ENCODE measurements around the gene GOLGA7B.

The GOLGA7B gene

GRCh38 chr10:97801422-97801821 lies 48.2 kb upstream of the GOLGA7B start:
- TF ChIP-seq TOX (CRISPR knock-in tag; IDR thresholded peaks at IDR 0.05; ENCODE audit: borderline replicate concordance) (no peak), ZNF8 (CRISPR knock-in tag; IDR thresholded peaks at IDR 0.05) (no peak), BACH2 (CRISPR knock-in tag; IDR thresholded peaks at IDR 0.05; ENCODE audit: borderline replicate concordance) (no peak), ISL1 (CRISPR knock-in tag; IDR thresholded peaks at IDR 0.05) (no peak), PPARA (CRISPR knock-in tag; IDR thresholded peaks at IDR 0.05; ENCODE audit: borderline replicate concordance) (no peak), CSRNP3 (CRISPR knock-in tag; IDR thresholded peaks at IDR 0.05) (no peak), ZC3H10 (CRISPR knock-in tag; IDR thresholded peaks at IDR 0.05) (no peak), SNAI2 (CRISPR knock-in tag; IDR thresholded peaks at IDR 0.05) (no peak), ZFP30 (CRISPR knock-in tag; IDR thresholded peaks at IDR 0.05) (no peak), ZNF70 (CRISPR knock-in tag; IDR thresholded peaks at IDR 0.05) (no peak), RARB (CRISPR knock-in tag; IDR thresholded peaks at IDR 0.05) (no peak), ARNTL (CRISPR knock-in tag; IDR thresholded peaks at IDR 0.05; ENCODE audit: borderline replicate concordance, low read depth) (no peak)
- TF ChIP-seq, protein P1, sequence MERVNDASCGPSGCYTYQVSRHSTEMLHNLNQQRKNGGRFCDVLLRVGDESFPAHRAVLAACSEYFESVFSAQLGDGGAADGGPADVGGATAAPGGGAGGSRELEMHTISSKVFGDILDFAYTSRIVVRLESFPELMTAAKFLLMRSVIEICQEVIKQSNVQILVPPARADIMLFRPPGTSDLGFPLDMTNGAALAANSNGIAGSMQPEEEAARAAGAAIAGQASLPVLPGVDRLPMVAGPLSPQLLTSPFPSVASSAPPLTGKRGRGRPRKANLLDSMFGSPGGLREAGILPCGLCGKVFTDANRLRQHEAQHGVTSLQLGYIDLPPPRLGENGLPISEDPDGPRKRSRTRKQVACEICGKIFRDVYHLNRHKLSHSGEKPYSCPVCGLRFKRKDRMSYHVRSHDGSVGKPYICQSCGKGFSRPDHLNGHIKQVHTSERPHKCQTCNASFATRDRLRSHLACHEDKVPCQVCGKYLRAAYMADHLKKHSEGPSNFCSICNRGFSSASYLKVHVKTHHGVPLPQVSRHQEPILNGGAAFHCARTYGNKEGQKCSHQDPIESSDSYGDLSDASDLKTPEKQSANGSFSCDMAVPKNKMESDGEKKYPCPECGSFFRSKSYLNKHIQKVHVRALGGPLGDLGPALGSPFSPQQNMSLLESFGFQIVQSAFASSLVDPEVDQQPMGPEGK (CRISPR knock-in tag; IDR thresholded peaks at IDR 0.05; ENCODE audit: borderline replicate concordance): no peak
- TF ChIP-seq, protein P2, sequence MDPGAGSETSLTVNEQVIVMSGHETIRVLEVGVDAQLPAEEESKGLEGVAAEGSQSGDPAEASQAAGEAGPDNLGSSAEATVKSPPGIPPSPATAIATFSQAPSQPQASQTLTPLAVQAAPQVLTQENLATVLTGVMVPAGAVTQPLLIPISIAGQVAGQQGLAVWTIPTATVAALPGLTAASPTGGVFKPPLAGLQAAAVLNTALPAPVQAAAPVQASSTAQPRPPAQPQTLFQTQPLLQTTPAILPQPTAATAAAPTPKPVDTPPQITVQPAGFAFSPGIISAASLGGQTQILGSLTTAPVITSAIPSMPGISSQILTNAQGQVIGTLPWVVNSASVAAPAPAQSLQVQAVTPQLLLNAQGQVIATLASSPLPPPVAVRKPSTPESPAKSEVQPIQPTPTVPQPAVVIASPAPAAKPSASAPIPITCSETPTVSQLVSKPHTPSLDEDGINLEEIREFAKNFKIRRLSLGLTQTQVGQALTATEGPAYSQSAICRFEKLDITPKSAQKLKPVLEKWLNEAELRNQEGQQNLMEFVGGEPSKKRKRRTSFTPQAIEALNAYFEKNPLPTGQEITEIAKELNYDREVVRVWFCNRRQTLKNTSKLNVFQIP (CRISPR knock-in tag; IDR thresholded peaks at IDR 0.05; ENCODE audit: borderline replicate concordance, low read depth): no peak
- TF ChIP-seq, protein P3, sequence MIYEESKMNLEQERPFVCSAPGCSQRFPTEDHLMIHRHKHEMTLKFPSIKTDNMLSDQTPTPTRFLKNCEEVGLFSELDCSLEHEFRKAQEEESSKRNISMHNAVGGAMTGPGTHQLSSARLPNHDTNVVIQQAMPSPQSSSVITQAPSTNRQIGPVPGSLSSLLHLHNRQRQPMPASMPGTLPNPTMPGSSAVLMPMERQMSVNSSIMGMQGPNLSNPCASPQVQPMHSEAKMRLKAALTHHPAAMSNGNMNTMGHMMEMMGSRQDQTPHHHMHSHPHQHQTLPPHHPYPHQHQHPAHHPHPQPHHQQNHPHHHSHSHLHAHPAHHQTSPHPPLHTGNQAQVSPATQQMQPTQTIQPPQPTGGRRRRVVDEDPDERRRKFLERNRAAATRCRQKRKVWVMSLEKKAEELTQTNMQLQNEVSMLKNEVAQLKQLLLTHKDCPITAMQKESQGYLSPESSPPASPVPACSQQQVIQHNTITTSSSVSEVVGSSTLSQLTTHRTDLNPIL (CRISPR knock-in tag; IDR thresholded peaks at IDR 0.05; ENCODE audit: low read depth): no peak
- TF ChIP-seq, protein P4, sequence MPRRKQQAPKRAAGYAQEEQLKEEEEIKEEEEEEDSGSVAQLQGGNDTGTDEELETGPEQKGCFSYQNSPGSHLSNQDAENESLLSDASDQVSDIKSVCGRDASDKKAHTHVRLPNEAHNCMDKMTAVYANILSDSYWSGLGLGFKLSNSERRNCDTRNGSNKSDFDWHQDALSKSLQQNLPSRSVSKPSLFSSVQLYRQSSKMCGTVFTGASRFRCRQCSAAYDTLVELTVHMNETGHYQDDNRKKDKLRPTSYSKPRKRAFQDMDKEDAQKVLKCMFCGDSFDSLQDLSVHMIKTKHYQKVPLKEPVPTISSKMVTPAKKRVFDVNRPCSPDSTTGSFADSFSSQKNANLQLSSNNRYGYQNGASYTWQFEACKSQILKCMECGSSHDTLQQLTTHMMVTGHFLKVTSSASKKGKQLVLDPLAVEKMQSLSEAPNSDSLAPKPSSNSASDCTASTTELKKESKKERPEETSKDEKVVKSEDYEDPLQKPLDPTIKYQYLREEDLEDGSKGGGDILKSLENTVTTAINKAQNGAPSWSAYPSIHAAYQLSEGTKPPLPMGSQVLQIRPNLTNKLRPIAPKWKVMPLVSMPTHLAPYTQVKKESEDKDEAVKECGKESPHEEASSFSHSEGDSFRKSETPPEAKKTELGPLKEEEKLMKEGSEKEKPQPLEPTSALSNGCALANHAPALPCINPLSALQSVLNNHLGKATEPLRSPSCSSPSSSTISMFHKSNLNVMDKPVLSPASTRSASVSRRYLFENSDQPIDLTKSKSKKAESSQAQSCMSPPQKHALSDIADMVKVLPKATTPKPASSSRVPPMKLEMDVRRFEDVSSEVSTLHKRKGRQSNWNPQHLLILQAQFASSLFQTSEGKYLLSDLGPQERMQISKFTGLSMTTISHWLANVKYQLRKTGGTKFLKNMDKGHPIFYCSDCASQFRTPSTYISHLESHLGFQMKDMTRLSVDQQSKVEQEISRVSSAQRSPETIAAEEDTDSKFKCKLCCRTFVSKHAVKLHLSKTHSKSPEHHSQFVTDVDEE (CRISPR knock-in tag; IDR thresholded peaks at IDR 0.05): no peak
- no peak for ATAC-seq

DNA sequence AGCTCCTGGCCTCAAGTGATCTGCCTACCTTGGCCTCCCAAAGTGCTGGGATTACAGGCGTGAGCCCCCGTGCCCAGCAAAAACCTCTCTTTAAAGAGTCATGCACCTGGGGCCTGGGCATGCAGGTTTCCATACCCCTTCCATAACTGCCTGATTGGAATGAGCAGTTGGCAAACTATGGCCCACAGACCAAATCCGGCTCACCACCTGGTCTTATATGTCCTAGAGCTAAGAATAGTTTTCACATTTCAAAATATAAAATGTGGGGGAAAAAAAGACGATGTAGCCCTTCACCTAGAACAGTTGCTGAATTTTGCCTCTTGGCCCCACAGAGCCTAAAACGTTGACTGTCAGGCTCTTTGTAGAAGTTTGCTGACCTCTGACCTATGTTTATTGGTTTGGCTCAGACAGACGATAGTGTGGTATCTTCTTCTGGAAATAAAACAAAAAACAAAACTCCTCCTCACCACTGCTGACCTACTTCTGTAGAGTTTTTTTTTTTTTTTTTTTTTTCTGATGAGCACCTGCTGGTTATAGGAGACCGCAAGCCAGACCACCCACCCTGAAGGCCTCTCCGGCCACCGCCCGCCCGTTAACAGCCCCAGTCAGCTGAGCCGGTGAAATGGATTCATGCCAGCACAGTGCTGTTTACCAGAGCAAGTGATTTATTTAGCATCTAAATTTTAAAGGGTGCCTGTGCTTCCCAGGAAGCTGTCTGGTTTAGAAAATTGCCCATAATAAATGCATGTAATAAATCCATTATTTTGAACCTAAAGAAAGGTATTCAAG lies 44.4 kb upstream of the GOLGA7B start:
- TF ChIP-seq OSR1 (CRISPR knock-in tag; IDR thresholded peaks at IDR 0.05): no peak
- TF ChIP-seq BACH2 (CRISPR knock-in tag; IDR thresholded peaks at IDR 0.05; ENCODE audit: borderline replicate concordance): no peak
- no peak for TF ChIP-seq ZFP3 (CRISPR knock-in tag; IDR thresholded peaks at IDR 0.05)
- TF ChIP-seq ZFP30 (CRISPR knock-in tag; IDR thresholded peaks at IDR 0.05): no peak
- TF ChIP-seq ESRRG (CRISPR knock-in tag; IDR thresholded peaks at IDR 0.05): no peak
- no peak for TF ChIP-seq ZNF70 (CRISPR knock-in tag; IDR thresholded peaks at IDR 0.05)
- TF ChIP-seq ZC3H10 (CRISPR knock-in tag; IDR thresholded peaks at IDR 0.05): no peak
- no peak for TF ChIP-seq ZNF8 (CRISPR knock-in tag; IDR thresholded peaks at IDR 0.05)
- TF ChIP-seq, protein P1 (CRISPR knock-in tag; IDR thresholded peaks at IDR 0.05; ENCODE audit: borderline replicate concordance): no peak
- no peak for TF ChIP-seq RARB (CRISPR knock-in tag; IDR thresholded peaks at IDR 0.05)
- TF ChIP-seq, protein P4 (CRISPR knock-in tag; IDR thresholded peaks at IDR 0.05): no peak
- TF ChIP-seq CSRNP3 (CRISPR knock-in tag; IDR thresholded peaks at IDR 0.05): no peak
- TF ChIP-seq PPARA (CRISPR knock-in tag; IDR thresholded peaks at IDR 0.05; ENCODE audit: borderline replicate concordance): no peak
- no peak for ATAC-seq

Data from SK-N-SH treated with all-trans-retinoic acid at 6 μM for 48 hours (cell line).